HG02852 (cell line): ENCODE data around the gene SLC25A5.
"Not testable (repeated sequence)": the region's sequence is repeated elsewhere in the genome, so short reads cannot be mapped to it uniquely, and the experiment has no call there.

Source experiments
- ATAC-seq: cut with Tn5 transposase; IDR thresholded peaks from one replicate; pipeline ENCODE4 v1.9.1; 2021; ENCODE audit warnings: mild to moderate bottlenecking, moderate library complexity; ENCODE audit not compliant: unreplicated experiment

SLC25A5 gene

GRCh38 chrX:119502727-119503483, 34.7 kb downstream of the SLC25A5 start:
- ATAC-seq = no peak

- no peak for ATAC-seq
Observed at GRCh38 chrX:119503484-119503861, 35.2 kb downstream of the SLC25A5 start.

- ATAC-seq = not testable (repeated sequence)
Observed at GRCh38 chrX:119505145-119505544, 36.9 kb downstream of the SLC25A5 start.

GRCh38 chrX:119505945-119506344, 37.7 kb downstream of the SLC25A5 start:
- no peak for ATAC-seq

- no peak for ATAC-seq
Observed at GRCh38 chrX:119507206-119507605, 39.0 kb downstream of the SLC25A5 start.

GRCh38 chrX:119512146-119512800, 44.0 kb downstream of the SLC25A5 start:
- peak; percentile 63 for ATAC-seq

GRCh38 chrX:119516157-119516702, 48.0 kb downstream of the SLC25A5 start:
- ATAC-seq = peak; percentile 93

- no peak for ATAC-seq
Observed at GRCh38 chrX:119518371-119518770, 50.1 kb downstream of the SLC25A5 start.
